Fibroblast of the aortic adventitia (primary cell): ENCODE results near the gene METRN. TPM values are rescaled to one million over a fixed set of nuclear protein-coding genes. Genes with fewer than 3 reads are reported as not detected.

Experiments
- DNase-seq: peaks from one replicate; pipeline ENCODE4 v3.0.0-alpha.2; 2010; ENCODE audit warnings: low read depth
- H3K4me3 ChIP-seq: 2 replicates; pipeline ENCODE4 v1.5.1; 2011; ENCODE audit warnings: low read depth, mild to moderate bottlenecking, control low read depth, low read length, moderate library complexity
- CTCF ChIP-seq: IDR thresholded peaks from 2 replicates; pipeline ENCODE4 v1.5.1; 2011; ENCODE audit warnings: mild to moderate bottlenecking, low read length, control low read depth, inconsistent platforms; ENCODE audit not compliant: insufficient read depth
- total RNA-seq: library from RNA; depleted of rRNA; stranded (reverse); fragments of >200 nt; gene quantifications from 2 replicates; pipeline ENCODE4 v1.2.3, GENCODE V29; 2012; ENCODE audit warnings: low replicate concordance

METRN gene
- total RNA-seq, 1 donor, result 30.7 TPM

- H3K4me3 ChIP-seq, result no peak overlapping the region
- TF ChIP-seq CTCF, result no peak
- DNase-seq, result no peak
Observed at GRCh38 chr16:722835-723633, 8.1 kb downstream of the METRN start.

- no peak for TF ChIP-seq CTCF
- no peak overlapping the region for H3K4me3 ChIP-seq
- no peak for DNase-seq
Observed at GRCh38 chr16:723695-724094, 8.8 kb downstream of the METRN start.

- no peak overlapping the region for H3K4me3 ChIP-seq
- DNase-seq, result no peak
- no peak for TF ChIP-seq CTCF
Observed at GRCh38 chr16:724188-725040, 9.5 kb downstream of the METRN start.

- no peak overlapping the region for H3K4me3 ChIP-seq
- DNase-seq, result no peak
- no peak for TF ChIP-seq CTCF
Observed at GRCh38 chr16:725041-725376, 10.1 kb downstream of the METRN start.

- H3K4me3 ChIP-seq, result no peak overlapping the region
- DNase-seq, result no peak
- TF ChIP-seq CTCF, result no peak
Observed at GRCh38 chr16:725463-726187, 10.7 kb downstream of the METRN start.

GRCh38 chr16:726188-726437, 11.2 kb downstream of the METRN start:
- DNase-seq, result no peak
- H3K4me3 ChIP-seq, result no peak overlapping the region
- TF ChIP-seq CTCF, result no peak
